Kidney epithelial cell (primary cell): ENCODE results near the gene GJD4. TPM values are rescaled to one million over a fixed set of nuclear protein-coding genes. Genes with fewer than 3 reads are reported as not detected.

ENCODE experiments used
- DNase-seq: peaks from one replicate; pipeline ENCODE4 v3.0.0-alpha.2; 2010; ENCODE audit warnings: low read depth
- H3K27me3 ChIP-seq: 2 replicates; pipeline ENCODE4 v1.6.0; 2011; ENCODE audit warnings: low read length; ENCODE audit not compliant: control insufficient read depth, insufficient read depth
- H3K36me3 ChIP-seq: 2 replicates; pipeline ENCODE4 v1.5.1; 2011; ENCODE audit warnings: low read length; ENCODE audit not compliant: control insufficient read depth, insufficient read depth
- H3K4me3 ChIP-seq: 2 replicates; pipeline ENCODE4 v1.5.1; 2011; ENCODE audit warnings: low read depth, mild to moderate bottlenecking, control low read depth, low read length
- total RNA-seq: library from RNA; depleted of rRNA; stranded (reverse); fragments of >200 nt; gene quantifications from 2 replicates; pipeline ENCODE4 v1.2.3, GENCODE V29; 2015
- TF ChIP-seq, protein P1 (sequence below): IDR thresholded peaks from 2 replicates; pipeline ENCODE4 v1.5.1; 2011; ENCODE audit warnings: mild to moderate bottlenecking, moderate library complexity, low read length, control low read depth, inconsistent platforms; ENCODE audit not compliant: insufficient read depth, poor library complexity, severe bottlenecking

GJD4 gene
- total RNA-seq, 1 donor from 2014 or later, result not detected

DNA sequence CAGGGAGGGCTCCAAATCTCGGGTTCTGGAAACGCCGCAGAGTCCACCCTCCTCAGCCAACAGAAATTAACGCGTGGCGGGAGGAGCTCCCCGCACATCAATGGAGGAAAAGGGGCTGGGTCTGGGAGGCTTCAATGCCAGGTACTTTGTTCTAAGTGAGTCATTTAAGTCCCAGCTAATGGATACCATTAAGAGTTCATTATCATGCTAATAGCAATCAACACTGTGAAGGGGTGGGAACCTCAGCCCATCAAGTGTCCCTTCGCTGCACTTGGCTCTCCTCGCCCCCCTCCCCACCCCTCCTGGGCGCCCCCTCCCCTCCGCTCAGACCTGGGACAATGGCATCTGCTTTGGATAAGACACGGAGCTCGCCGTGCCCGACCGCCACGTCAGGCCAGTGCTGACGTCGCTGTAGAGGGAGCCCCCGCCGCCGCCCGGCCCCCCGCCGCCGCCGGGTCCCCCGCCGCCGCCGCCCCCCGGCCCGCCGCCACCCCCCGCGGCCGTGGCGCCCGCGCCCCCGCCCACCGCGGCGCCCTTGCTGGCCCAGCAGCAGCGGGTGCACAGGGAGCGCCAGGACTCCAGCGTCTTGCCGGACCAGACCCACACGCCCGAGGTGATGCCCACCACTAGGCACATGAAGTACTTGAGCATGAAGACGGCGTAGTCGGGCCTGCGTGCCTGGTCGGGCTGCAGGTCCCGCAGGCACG is 34.0 kb downstream of the GJD4 start:
- peaks cover 6% of the 10 kb centered on the region for H3K27me3 ChIP-seq
- no peaks in the 10 kb centered on the region for H3K36me3 ChIP-seq
- H3K4me3 ChIP-seq, result peak overlapping the region; percentile 60
- DNase-seq, result no peak
- TF ChIP-seq, protein P1, sequence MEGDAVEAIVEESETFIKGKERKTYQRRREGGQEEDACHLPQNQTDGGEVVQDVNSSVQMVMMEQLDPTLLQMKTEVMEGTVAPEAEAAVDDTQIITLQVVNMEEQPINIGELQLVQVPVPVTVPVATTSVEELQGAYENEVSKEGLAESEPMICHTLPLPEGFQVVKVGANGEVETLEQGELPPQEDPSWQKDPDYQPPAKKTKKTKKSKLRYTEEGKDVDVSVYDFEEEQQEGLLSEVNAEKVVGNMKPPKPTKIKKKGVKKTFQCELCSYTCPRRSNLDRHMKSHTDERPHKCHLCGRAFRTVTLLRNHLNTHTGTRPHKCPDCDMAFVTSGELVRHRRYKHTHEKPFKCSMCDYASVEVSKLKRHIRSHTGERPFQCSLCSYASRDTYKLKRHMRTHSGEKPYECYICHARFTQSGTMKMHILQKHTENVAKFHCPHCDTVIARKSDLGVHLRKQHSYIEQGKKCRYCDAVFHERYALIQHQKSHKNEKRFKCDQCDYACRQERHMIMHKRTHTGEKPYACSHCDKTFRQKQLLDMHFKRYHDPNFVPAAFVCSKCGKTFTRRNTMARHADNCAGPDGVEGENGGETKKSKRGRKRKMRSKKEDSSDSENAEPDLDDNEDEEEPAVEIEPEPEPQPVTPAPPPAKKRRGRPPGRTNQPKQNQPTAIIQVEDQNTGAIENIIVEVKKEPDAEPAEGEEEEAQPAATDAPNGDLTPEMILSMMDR, result no peak

DNA sequence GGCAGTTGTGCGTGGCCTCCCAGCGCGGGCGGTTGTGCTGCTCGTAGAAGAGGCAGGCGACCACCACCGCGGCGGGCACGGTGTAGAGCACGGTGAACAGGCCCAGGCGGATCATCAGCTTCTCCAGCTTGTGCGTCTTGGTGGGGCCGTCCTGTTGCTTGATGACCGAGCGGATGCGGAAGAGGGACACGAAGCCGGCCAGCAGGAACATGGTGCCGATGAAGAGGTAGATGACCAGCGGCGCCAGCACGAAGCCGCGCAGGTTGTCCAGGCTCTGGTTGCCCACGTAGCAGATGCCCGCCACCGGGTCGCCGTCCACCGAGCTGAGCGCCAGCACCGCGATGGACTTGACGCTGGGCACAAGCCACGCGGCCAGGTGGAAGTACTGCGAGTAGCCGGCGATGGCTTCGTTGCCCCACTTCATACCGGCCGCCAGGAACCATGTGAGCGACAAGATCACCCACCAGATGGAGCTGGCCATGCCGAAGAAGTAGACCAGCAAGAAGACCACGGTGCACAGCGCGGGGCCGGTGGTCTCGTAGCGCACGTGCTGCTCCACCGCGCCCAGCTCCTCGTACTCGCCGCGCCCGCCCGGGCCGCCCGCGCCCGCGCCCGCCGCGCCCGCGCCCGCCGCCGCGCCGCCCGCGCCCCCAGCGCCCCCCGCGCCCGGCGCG is 34.7 kb downstream of the GJD4 start:
- Histone ChIP-seq H3K4me3 (peak overlapping the region; percentile 60), H3K27me3 (peaks cover 6% of the 10 kb centered on the region), H3K36me3 (no peaks in the 10 kb centered on the region)
- no peak for DNase-seq
- TF ChIP-seq, protein P1, result peak; percentile 33

- no peaks in the 10 kb centered on the region for H3K36me3 ChIP-seq
- no peak for DNase-seq
- H3K4me3 ChIP-seq, result peak overlapping the region; percentile 60
- peaks cover 6% of the 10 kb centered on the region for H3K27me3 ChIP-seq
- TF ChIP-seq, protein P1, result peak; percentile 44
These were observed 35.3 kb downstream of the GJD4 start for GRCh38 chr10:35640474-35640873.

- TF ChIP-seq, protein P1, result no peak
These were observed 36.0 kb downstream of the GJD4 start for GRCh38 chr10:35640951-35641675.

GRCh38 chr10:35641676-35642034 is 36.5 kb downstream of the GJD4 start:
- H3K36me3 ChIP-seq, result no peaks in the 10 kb centered on the region
- peaks cover 6% of the 10 kb centered on the region for H3K27me3 ChIP-seq
- TF ChIP-seq, protein P1, result no peak
- DNase-seq, result no peak
- H3K4me3 ChIP-seq, result peak overlapping the region; percentile 67

More at GRCh38 chr10:35640951-35641675, 36.0 kb downstream of the GJD4 start:
- Histone ChIP-seq H3K4me3 (peak overlapping the region; percentile 67), H3K27me3 (peaks cover 6% of the 10 kb centered on the region), H3K36me3 (no peaks in the 10 kb centered on the region)
- no peak for DNase-seq
